HG02973 (cell line): ENCODE results near the gene ZSCAN5A.
"Not testable (repeated sequence)": the region's sequence is repeated elsewhere in the genome, so short reads cannot be mapped to it uniquely, and the experiment has no call there.

Experiments
- ATAC-seq: cut with Tn5 transposase; IDR thresholded peaks from one replicate; pipeline ENCODE4 v1.9.1; 2021; ENCODE audit warnings: moderate library complexity; ENCODE audit not compliant: unreplicated experiment

ZSCAN5A gene, protein sequence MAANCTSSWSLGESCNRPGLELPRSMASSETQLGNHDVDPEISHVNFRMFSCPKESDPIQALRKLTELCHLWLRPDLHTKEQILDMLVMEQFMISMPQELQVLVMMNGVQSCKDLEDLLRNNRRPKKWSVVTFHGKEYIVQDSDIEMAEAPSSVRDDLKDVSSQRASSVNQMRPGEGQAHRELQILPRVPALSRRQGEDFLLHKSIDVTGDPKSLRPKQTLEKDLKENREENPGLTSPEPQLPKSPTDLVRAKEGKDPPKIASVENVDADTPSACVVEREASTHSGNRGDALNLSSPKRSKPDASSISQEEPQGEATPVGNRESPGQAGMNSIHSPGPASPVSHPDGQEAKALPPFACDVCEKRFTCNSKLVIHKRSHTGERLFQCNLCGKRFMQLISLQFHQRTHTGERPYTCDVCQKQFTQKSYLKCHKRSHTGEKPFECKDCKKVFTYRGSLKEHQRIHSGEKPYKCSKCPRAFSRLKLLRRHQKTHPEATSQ

GRCh38 chr19:56314381-56315076, at the start of gene ZSCAN5A:
TSS of gene ZSCAN5A (minus strand) at chr19:56314839. CDS start at chr19:56225046, 89,793 bp downstream.
- peak; percentile 68 for ATAC-seq

GRCh38 chr19:56360841-56361240, 46.2 kb upstream of the ZSCAN5A start:
- ATAC-seq: no peak

DNA sequence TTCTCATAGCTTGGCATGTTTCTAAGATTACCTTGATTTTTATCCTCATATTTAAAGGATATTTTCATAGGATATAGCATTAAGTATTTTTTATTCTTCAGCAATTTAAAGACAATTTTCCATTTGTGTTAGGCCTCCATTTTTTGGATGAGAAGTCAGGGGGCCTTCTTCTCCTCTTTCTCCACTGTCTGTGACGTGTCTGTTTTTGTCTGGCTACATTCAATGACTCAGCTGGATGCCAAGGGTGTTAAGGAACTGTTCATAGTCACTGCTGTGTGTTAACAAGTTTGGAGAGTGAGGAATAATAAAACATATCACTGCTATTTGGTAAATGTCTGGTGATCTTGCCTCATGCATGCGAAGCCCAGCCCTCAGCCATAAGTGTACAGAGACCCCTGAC, 42.3 kb upstream of the ZSCAN5A start:
- ATAC-seq: no peak

DNA sequence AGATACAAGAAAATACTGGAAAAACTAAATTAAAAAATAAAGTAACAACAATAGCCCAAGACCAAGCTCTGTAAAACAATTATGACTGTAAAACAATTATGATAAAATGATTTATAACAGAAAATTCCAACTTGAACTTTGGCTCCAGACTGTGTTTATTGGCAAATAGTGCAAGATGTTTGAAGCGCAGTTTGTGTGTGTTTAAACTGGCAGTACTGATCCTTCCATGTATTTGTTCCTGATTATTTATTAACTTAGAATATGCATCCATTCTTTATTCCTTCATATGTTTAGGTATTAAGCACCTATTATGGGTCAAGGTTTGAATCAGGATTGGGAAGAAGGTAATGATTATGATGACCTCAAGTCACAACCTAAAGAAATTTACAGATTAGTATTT, 40.9 kb upstream of the ZSCAN5A start:
- ATAC-seq: no peak

DNA sequence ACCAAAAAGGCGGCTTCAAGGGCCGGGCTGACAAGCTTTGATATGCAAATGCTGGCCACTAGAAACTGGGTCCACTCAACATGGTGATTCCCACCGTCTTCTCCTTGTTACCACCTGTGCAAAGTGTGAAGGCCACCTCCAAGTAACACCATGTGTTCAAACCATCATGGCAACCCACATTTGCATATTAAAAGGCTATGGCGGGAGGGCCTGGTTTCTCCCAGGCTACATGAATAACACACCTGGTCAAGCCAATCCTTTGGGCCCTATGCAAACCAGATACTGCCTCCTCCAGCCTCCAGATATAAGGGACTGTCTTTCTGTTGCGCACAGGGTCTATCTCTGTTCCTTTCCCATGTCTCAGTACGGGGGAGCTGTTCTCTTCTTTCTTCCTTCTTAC, 36.6 kb upstream of the ZSCAN5A start:
- ATAC-seq: no peak

DNA sequence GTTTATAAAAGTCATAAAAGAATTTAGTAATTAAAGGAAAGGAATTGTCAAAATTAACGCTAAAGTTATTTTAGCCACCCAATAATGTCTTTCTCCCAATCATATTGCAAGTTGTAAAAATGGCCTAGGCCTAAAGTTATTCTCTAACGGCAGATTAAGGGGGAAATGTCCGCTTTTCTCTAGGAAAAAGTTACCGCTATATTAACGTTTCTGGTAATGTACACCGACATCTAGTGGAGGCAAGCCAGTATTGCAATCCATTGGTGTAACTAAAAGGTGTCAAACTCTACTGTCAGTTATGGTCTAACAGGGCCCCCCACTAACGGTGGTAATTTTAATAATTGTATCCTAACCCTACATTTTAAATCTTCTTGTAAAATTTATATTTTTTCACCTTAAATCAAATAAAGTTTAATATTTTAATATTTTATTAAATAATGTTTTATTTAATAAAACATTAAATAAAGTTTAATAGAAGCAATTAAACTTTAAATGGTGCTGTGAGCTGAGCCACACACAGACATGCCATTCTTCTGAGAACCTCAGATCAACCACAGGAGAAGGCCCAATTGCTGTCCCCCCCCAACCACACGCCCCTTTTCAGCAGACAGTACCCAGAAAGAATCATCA, 35.9 kb upstream of the ZSCAN5A start:
- ATAC-seq: no peak

- ATAC-seq: no peak
Observed at GRCh38 chr19:56348289-56348877, 33.7 kb upstream of the ZSCAN5A start.

DNA sequence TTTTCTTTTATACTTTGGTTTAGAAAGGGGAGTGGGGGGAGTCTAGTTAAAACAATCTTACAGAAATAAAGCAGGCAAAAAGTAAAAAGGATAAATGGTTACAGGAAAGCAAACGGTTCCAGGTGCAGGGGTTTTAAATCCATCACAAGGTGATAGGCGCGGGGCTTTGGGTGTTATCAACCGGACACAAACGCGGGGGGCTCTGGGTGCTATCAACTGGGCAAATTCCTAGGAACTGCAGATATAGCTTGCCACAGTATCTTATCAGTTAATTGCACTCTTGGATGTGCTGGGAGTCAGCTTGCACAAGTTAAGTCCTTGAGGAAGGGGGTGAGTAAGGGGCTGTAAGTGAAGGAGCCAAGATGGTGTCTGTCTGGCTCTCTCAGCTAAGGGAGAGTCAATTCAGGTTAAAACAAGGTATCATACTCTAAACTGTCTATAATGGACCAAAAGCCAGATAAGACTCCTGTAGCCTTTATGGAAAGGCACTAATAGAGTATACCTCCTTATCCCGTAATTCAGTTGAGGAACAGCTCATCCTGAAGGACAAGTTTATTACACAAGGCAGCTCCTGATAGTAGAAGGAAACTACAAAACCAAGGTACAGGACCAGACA, 32.6 kb upstream of the ZSCAN5A start:
- ATAC-seq: no peak

GRCh38 chr19:56341948-56342347, 27.3 kb upstream of the ZSCAN5A start:
- ATAC-seq: no peak

DNA sequence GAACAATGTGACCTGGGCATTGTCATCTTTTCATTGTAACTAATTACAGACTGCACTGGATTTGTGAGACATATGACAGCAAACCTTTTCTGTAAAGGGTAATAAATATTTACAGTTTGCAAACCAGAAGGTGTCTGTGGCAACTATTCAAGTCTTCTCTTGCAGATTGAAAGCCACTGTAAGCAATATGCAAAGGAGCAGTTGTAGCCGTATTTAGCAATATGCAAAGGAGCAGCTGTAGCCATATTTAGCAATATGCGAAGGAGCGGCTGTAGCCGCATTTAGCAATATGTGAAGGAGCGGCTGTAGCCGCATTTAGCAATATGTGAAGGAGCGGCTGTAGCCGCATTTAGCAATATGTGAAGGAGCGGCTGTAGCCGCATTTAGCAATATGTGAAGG, 24.4 kb upstream of the ZSCAN5A start:
- not testable (repeated sequence) for ATAC-seq

GRCh38 chr19:56337077-56337476, 22.4 kb upstream of the ZSCAN5A start:
- ATAC-seq: not testable (repeated sequence)

DNA sequence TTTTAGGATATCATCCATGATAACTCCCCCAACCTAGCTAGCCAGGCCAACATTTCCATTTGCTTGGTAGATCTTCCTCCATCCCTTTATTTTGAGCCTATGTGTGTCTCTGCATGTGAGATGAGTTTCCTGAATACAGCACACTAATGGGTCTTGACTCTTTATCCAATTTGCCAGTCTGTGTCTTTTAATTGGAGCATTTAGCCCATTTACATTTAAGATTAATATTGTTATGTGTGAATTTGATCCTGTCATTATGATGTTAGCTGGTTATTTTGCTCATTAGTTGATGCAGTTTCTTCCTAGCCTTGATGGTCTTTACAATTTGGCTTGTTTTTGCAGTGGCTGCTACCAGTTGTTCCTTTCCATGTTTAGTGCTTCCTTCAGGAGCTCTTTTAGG, 20.7 kb upstream of the ZSCAN5A start:
- ATAC-seq: not testable (repeated sequence)

- ATAC-seq: no peak
Observed at GRCh38 chr19:56333506-56333905, 18.9 kb upstream of the ZSCAN5A start.

GRCh38 chr19:56332695-56333094, 18.1 kb upstream of the ZSCAN5A start:
- ATAC-seq: no peak

DNA sequence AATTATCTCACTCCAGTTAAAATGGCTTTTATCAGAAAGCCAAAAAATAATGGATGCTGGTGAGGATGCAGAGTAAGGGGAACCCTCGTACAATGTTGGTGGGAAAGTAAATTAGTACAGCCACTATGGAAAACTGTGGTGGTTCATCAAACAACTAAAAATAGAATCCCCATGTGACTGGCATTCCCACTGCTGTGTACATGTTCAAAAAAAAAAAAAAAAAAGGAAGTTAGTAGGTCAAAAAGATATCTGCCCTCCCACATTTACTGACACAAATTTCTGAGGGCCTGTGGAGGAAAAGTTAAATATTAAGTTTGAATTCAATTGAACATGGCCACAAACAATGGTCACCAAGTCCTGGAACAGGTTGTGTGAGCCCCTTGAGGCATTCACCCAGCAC, 9.8 kb upstream of the ZSCAN5A start:
- ATAC-seq: no peak

DNA sequence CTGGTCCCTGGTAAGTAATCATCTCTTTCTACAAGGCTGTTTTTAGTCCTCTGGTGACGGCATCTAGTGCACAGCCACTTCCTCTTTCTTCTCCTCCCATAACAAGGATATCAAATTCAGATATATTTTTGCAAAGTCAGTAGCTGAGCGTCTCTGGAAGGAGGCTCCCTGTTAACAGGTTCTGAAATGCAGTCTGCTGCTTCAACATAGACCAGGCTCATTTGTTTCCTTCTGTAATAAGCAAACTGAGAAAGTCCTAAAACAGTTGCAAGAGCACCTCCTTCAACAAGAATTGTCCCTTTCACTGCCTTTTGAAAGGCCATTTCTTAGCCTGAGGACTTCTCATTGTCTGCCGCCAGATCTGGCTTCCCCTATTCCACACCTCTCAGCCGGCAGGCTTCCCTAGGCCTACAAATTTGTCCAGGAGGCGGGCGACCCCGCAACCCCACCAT, 7.4 kb upstream of the ZSCAN5A start:
- no peak for ATAC-seq

DNA sequence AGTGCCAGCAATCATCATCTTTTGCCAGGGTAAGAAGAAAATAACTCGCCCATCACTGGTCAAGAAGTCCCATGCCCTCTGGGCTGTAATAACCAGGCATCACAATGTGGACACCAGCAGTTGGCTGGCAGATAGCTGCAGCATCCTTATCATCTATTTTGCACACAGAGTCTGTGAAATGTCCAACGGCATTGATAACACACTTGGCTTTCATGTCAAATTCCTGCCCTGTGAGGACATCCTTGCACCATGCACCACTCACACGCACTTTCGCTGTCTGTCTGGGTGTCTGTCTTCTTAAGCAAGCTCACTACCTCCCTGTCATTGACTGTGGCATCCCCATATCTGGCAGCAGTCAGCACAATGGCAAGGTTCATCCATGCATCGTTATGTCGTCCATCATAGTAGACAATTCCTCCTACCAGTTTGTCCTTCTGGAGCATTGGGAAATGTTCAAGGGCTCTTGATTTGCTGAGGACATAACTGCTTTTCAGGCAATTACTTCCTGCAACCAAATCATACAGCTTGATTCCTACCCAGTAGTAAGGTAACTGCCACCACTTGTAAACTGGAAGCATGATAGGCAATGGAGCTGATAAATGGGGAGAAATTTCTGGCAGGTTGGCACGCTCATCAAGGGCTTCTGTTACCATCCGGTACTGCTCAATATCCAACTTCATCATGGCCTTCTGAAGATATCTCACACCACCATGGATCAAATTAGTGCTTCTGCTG, 6.8 kb upstream of the ZSCAN5A start:
- no peak for ATAC-seq

DNA sequence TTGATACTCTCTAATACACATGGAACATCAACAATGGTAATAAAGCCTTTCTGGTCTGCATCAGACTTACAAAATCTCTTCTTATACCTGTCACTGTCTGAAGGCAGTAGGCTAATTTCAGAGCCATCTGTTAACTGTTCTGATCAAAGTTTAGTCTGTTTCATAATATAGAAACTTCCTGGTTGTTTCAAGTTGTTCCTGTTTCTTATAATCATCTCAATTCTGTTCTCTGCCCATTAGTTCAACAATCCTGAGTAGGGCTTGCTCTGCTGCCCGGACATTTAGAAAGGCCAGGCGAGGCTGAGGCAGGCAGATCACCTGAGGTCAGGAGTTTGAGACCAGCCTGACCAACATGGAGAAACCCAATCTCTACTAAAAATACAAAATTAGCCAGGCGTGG, 5.4 kb upstream of the ZSCAN5A start:
- no peak for ATAC-seq

DNA sequence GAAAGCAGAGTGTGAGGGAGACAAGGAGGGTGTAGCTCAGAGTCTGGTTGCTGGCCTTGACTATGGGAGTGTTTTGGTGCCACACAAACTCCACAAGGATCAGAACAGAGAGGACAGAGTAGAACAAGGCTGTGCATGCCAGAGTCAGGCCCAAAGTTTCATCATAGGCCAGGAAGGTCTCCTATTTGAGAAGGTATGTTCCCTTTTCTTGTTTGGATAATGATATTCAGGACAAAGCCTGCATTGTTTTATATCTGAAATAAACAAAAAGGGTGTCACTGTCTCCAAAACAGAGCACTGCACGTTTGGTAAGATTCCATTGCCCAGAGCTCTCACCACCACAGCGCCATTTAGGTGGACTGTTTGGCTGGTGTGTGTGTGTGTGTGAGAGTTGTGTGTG, 3.1 kb upstream of the ZSCAN5A start:
- ATAC-seq: no peak

GRCh38 chr19:56316728-56317127, 2.1 kb upstream of the ZSCAN5A start:
- no peak for ATAC-seq
